ENCODE measurements around the gene CES1.
"Not testable (repeated sequence)": the region's sequence is repeated elsewhere in the genome, so short reads cannot be mapped to it uniquely, and the experiment has no call there.

Gene CES1

DNA sequence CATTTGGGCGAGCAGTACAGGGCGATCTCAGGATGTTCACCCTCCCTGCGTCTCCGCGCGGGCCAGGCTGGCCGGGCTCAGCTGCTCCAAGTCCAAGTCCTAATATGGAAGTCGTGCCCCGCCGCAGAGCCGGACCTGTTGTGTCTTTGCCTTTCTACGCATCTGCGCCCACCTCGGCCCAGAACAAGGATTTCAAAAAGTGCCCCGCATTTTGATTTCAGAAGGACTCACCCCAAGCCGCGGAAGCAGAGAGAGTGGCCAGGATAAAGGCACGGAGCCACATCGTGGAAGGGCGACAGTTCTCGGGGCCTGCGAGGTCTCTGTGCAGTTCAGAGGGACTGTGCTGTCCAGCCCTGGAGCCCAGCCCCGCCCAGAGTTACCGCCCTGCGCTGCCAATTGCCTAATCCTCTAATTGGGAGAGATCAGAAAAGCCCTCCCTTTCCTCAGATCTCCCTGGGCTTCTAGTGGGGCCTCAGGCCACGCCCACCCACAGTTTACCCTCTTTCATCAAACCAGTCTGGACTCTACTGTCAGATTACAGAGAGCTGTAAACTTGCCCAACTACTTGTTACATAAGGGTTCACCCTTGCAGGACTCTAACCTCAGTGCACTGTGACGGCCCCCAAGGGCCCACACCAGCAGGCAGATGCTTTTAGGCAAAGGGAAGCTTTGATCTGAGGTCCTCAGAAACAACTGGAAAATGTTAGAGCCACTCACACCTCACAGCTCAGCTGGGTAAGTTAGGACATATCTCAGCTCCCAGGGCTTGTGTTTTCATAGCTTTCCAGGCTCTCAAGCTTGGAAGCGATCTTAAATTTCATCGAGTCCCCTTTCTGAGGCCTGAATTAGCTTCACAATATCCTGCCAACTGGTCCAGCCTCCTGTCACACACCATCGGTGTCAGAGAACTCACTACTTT is at the start of gene CES1:
Gene CES1 (minus strand): TSS at position 324 of the 919 bp plus-strand sequence. CDS start 41 bp downstream, at position 283.
- DNase-seq (ENCODE audit: low spot score) = no peak

DNA sequence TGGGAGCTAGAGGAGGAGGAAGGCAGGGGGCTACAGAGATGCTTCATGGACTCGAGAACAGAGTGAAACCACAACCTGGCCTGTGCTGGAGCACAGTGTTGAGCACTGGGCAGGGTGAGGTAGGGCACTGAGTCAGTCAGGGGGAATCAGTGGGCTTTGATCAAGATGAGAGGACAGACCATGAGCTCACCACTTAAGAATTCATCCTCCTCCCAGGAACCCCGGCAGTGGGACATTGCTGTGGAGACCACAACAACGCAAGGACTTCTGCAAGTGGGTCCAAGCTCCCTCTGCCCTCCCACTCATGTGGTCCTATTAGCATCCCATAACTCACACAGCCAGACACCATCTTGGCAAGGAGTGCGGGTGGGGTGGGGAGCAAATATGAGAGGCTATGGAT is 44.0 kb upstream of the CES1 start:
- no peak for DNase-seq (ENCODE audit: low spot score)

DNA sequence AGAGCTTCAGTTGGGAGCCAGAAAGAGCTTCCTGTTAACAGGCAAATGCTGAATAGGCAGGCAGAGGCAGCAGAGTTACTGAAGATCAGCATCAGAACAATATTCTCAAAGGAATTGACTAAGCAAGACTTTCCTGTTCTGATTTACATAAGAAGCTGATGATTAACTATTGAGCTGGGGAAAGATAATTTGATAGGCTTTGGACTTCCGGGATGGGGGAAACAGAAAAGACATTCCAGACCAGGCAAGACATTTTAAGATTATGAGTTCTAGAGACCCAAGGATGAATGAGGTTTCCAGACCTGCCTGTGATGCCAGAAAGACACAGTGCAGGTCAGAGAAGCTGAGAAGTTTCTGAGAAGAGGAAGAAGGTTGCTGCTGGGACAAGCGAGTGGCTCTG is 42.4 kb upstream of the CES1 start, which contains the start of gene CES5A:
Gene CES5A (minus strand): TSS at position 101 of the 400 bp plus-strand sequence. CDS start 152 bp downstream, outside the sequence.
- no peak for DNase-seq (ENCODE audit: low spot score)

DNA sequence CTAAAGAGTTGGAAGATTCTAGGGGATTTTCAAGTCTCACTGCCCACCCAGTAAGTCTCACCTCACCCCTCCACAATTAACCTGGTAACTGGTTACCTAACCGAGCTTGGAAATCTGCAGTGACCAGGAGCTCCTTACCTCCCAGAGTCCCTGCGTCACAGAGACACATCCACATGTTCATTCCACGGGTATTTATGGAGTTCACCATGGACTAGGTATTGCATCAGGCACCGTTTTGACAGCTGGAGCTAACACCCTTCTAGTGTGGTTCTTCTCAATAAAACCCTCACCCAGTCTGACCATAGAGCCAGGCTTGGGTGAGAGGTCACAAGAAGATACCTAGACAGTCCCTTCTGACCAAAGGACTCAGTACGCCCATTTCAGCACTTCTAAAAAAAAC is 40.2 kb upstream of the CES1 start:
- no peak for DNase-seq (ENCODE audit: low spot score)

DNA sequence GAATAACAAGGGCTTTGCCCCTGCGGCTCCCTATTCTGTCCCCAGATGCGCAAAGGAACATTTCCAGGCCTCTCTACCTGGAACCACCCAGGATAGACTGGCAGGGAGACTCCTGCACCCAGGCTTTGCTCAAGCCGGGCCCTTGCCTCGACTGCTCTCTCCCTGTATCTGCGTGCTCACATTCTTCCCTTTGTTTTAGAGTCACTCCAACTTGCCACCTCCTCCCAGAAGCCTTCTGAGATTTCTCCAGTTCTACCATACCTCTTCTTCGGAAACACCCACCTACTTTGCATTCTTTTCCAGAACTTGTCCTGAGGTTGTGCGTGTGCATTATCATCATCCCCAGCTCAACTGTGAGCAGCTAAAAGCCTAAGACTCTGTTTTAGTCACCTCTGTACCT is 39.2 kb upstream of the CES1 start:
- no peak for DNase-seq (ENCODE audit: low spot score)

DNA sequence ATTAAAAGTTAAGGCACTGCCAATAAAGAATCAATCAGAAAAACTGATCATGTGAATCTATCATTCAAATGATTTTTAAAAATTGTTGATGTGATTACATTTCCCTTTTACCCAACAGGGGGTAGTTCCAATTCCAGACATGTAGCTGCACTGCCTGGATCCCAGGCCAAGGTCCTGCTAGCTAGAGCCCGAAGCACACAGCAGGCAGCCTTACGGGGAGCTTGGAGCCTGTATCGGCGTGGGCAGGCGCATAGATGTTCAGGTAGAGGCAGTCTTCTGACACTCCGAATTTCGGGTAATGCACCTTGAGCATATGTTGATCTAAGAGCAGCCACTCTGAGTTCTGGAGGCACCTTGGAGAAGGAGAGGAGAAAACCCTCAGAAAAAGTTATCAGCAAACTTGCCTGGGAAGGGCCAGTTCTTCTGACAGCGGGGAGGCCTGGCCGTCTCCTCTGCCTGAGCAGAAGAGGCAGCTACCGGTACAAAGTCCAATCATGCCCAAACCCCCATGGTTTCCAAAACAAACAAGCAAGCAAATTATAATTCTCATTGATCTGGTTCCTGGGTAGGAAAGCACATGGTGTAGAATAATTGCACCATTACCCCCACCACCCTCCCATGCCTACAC is 38.6 kb upstream of the CES1 start:
- no peak for DNase-seq (ENCODE audit: low spot score)

DNA sequence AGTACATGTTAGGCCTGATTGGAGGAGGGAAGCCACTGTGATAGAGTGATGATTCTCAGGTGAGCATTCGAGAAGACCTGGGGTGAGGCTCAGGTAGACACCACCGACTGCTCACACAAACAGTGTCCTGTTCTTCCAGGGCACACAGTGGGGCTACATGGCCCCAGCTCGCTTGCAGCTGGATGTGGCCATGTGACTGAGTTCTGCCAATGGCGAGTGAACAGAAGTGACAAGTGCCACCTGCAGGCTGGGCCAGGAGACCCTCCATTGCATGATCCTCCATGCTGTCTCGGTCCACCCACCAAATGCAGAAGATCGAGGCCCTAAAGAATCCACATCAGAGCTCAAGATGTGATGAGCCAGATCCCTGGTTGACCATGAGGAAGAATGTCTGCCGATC is 36.1 kb upstream of the CES1 start:
- no peak for DNase-seq (ENCODE audit: low spot score)

DNA sequence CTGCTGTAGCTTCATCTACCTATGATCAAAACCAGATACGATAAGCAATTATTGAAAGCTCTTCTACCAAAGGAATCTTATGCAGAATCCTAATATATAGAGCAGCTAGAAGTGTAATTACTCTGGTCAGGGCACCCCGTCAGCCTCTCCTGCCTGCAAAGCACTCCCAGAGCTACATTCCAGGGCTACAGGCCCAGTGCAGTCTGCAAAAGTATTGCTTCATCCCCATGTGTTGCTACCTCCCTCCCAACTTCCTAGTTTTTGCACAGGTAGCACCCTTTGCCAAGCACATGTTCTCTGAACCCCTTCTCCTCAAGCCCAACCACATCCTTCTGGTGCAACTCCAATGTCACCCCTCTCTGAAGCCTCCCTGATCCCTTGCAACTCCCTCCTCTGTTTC is 35.2 kb upstream of the CES1 start:
- no peak for DNase-seq (ENCODE audit: low spot score)

DNA sequence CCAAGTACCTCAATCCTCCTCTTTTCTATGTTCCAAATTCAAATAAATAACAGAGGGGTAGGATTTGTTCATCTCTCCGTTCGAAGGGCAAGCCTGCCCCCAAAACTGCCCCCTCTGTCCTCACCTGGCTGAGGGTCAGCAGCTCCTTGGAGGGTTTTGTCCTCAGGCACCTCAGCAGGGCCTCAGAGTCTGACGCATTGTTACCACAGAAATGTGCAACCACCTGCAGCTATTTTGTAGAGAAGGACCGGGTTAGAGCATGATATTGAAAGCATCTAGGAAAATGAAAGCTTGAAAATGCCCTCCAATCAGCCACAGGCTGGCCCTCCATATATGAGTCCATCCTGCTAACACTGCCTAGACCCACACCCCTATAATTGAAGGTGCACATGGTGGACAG is 28.4 kb upstream of the CES1 start:
- no peak for DNase-seq (ENCODE audit: low spot score)

DNA sequence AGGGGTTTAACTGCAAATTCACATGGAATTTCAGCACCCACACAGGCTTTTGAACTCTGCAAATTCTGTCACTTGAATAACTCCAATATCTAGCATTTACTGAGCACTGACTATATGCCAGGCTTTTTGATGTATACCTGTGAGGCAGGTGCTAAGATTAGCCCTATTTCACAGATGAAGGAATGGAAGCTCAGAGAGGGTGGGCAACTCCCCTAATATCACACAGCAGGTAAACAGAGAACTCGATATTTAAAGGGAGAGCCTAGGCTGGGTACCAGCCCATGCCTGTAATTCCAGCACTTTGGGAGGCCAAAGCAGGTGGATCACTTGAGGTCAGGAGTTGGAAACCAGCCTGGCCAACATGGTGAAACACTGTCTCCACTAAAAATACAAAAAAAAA is 24.8 kb upstream of the CES1 start:
- not testable (repeated sequence) for DNase-seq (ENCODE audit: low spot score)

DNA sequence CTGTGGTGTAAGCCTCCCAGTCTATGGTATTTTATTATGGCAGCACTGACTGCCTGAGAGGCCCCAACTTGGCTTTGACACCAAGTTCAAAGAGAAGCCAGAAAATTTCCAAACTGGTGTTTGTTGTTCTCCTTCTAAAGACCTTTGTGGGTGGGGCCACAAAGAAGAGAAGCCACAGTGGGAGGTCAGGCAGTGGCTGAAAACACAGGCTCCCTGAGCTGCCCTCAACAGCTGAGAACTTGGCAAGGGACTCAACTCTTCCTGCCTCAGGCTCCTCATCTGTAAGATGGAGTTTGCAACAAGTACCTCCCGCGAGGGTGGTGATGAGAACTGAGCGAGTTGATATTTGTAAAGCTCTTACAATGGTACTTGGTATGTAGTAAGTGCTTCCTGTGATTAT is 24.1 kb upstream of the CES1 start:
- DNase-seq (ENCODE audit: low spot score) = no peak

DNA sequence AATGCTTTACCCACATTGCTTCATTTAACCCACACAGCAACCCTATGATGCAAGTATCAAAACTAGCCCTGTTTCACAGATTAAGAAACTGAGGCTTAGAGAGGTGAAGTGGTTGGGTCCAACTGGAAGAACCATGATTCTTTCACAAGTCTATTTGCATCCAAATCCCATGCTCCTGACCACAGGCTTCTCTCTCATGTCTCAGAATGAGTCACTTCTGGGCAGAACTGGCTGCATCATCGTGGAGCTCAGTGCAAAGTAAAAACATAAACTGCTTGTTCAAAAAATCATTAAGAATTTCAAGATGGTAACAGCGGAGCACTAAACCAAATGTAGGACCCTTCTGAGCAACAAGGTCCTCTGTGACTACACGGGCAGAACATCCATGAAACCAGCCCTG is 20.2 kb upstream of the CES1 start:
- DNase-seq (ENCODE audit: low spot score) = no peak

DNA sequence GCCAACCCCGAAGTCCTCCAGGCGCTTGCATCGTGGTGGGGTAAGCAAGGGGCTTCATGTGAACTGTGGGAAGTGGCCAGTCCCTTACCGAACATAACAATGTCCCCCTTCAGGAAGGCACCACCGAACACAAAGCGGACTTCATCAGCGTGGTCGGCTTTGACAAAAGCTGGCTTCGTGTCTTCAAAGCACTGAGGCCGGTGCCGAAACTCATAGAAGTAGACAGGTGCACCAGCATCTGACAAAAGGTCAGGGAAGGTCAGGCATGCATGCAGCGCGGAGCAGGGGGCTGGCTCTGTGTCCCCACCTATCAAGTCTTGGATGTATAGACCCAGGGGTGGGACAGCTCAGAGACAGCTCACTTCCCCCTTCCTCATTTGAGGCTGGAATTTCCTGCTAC is 16.6 kb upstream of the CES1 start:
- no peak for DNase-seq (ENCODE audit: low spot score)

DNA sequence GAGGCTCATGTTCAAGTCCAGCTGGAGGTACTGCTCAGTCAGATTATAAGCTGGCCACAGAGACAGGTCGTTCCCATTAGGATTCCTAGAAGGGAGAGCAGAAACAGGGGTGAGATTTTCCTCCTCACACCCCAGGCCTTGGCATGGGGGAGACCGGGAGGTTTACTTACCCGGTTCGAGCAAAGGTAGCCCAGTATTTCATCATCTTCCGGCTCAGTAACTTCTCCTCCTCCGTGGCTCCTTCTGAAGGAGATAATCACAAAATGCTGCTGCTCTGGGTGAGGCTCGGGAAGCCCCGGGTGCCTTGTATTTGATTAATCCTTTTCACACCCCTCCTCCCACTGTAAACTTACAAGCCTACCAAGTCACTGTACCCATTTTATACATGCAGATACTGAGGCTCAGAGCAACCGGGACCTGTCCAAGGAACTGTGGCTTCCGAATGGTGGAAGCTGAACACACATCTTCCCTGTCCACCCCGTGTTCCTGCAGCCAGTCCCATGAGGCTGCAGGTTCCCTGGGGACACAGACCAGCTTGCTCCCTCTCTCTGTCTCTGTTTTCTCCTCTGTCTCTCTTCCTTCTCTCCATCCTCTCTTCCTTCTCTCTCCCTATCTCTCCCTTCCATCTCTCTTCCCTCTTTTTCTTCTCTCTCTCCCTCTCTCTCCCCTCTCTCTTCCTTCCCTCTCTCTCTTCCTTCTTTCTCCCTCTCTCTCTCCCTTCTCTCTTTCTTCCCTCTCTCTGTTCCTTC is 13.9 kb upstream of the CES1 start:
- DNase-seq (ENCODE audit: low spot score) = no peak

DNA sequence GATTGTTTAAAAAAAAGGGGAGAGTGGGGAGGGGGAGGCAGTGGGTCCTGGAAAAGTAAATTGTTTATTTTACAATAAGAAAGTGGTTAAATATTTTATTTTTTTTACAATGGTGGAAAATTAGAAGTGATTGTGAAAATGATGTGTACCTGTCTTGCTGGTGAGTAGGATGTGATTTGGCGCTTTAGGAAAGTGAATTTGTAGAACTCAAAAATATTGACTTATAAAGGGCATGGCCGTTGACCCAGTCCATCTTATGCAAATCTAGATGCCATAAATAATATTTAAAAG is 10.2 kb upstream of the CES1 start:
- DNase-seq (ENCODE audit: low spot score) = no peak

DNA sequence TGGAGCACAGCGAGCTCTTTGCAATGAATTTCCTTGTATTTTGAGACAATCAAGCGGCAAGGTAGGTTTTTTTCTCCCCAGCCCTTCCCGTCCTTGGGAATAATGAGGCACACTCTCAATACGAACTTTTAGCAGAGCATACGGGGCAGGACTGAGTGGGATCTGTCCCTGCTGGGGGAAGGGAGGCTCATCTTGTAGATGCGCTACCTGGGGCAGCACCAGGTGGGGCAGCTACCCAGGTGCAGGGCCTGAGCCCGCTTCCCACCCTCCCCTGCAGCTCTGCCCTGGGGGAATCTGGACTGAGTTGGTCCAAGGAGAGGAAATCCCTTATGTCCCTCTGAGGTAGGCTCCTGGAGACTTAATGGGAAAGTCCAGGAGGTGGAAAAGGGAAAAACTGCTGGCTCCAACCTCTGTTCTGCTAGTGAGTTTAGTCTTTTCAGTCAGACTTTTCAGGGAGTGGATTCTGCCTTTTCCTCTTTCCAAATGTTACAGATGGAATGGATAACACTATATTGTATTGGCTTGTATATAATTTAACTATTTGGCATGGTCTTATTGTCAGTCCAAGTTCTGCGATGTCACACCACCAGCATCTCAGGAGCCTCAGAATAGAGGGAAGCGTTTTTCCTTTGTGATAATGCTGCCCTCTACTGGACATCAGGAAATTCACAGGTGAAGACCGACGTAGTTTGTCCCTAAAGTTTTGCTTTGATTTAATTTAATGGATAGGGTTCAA is 9.6 kb upstream of the CES1 start:
- DNase-seq (ENCODE audit: low spot score) = peak; percentile 23

DNA sequence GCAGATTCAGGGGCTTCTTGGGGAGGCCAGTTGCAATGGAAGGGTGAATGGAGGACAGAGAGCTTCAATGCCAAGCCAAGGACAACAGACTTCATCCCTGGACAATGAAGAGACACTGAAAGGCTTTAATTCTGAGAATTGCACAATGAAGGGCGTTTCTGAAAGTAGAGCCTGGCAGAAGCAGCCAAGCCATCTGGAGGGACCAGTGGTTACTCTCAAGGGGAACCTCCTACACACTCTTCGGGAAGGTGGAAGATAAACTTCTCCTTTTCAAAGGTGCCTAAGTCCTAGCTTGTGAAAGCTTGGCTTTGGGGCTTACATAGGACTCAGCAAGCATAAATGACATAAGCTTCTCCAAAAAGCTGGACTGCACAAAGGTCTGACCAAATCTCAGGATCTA is 6.2 kb upstream of the CES1 start:
- DNase-seq (ENCODE audit: low spot score) = no peak

DNA sequence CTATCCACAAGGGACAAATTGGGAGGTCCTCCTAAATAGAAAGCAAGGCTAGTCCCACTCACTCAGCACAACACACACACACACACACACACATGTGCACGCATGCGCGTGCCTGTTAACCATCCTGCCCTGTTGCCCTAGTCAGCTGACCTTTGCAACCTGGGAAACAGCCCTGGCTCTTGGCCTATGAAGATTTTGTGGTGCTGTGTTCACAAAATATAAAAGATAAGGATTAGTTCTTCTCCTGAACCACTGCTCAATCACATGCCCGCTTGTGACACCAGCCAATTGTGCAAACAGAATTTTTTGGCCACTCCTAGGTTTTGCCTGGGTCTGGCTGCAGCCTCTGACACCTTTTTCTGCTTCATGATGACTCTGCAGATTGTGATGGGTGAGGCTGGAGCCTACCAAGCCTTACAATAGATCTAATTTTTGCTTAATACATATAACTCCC is 3.3 kb upstream of the CES1 start:
- no peak for DNase-seq (ENCODE audit: low spot score)

DNA sequence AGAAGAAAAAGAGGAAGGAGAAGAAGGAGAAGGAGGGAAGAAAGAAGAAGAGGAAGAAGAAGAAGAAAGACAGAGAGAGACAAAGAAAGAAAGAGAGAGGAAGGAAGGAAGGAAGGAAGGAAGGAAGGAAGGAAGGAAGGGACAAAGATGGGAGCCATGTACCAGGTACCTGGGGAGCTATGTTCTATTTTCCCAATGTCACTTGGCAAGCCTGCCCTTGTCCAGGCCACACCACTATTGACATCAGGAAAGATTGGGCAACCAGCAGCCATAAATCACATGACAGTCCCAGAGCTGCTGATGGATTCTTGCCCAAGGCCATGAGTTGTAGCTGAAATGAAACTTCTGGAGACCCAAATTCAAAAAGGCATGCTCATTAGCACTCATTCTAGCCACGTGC is 2.7 kb upstream of the CES1 start:
- DNase-seq (ENCODE audit: low spot score) = no peak

DNA sequence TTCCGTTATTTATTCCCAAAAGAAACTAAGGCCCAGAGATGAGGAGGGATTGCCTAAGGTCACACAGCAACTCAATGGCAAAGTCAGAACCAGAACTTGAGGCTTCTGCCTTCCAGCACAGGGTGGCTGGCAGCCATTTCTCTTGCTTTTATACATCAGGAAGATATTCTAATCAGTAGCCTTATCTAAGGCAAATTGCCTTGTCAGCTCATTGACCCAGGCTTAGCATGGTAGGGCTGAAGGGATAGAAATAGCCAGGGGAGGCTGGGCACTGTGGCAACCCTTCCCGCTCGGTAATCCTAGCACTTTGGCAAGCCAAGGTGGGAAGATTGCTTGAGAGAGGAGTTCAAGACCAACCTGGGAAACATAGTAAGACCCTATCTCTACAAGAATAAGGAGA is 2.3 kb upstream of the CES1 start:
- DNase-seq (ENCODE audit: low spot score) = not testable (repeated sequence)

DNA sequence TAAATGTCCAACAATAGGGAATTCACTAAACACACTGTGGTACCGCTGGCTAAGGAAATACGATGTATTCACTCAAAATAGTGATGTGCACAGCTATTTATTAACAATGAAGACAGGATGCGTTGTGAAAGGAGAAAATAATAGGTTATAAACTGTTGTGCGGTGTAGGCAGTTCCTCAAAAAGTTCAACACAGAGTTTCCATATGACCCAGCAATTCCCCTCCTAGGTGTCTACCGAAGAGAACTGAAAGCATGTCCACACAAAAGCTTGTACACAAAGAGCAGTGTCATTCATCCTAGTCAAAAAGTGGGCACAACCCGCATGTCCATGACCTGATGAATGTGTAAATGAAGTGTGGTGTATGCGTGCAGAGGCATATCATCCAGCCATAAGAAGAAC is 1.2 kb upstream of the CES1 start:
- no peak for DNase-seq (ENCODE audit: low spot score)

DNA sequence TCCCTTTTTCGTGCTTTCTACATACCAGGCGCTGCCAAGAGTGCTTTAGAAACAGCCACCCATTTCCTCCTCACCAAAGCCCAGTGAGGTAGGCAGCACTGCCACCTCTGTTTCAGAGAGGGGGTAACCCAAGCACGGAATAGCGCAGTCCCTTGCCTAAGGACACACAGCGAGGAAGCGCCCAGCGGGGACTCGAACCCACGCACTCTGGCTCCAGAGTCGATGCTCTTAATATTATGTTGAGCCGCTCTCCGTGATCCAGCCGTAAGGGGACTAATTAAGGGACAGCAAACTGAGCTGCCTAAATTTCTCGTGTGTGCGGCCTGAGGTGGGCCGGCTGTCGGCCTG is 497 bp downstream of the CES1 start:
- DNase-seq (ENCODE audit: low spot score) = no peak
